ENCODE measurements around the gene UBA1.

UBA1 gene

DNA sequence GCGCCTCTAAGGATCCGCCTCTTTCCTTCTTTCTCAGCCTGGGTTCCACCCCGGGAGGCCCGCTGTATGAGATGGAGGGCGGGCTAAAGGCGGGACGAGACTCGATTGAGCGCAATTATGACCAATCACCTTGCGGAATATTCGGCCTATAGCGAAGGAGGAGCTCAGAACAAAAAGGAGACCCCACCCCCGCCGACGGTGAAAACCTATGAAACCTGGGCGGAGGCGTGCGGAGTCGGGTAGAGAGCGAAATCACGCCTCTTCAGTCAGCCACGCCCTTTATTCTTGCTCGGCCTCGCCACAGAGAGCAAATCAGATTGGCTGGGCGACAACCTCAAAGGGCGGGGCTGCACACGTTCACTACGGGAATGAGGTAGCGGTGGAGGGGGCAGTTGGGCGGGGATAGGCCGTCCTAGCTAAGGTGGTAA lies 24.2 kb downstream of the UBA1 start:
- Histone ChIP-seq H3K4me1 (peaks cover 9% of the 10 kb centered on the region), H3K4me2 (ENCODE audit: low read length) (peak overlapping the region; percentile 73), H3K27me3 (ENCODE audit: control insufficient read depth, insufficient read depth, low read length) (no peaks in the 10 kb centered on the region), H3K9ac (no peak overlapping the region), H3K36me3 (ENCODE audit: control insufficient read depth, insufficient read depth, low read length) (no peaks in the 10 kb centered on the region), H3K79me2 (peaks cover 10% of the 10 kb centered on the region), H2AFZ (peak overlapping the region; percentile 76), H3K9me3 (ENCODE audit: control insufficient read depth, low read length) (no peaks in the 10 kb centered on the region), H3K4me3 (ENCODE audit: low read depth, low read length) (peak overlapping the region; percentile 74), H3K27ac (peak overlapping the region; percentile 99)
- no peak for TF ChIP-seq CTCF (IDR thresholded peaks at IDR 0.05)

DNA sequence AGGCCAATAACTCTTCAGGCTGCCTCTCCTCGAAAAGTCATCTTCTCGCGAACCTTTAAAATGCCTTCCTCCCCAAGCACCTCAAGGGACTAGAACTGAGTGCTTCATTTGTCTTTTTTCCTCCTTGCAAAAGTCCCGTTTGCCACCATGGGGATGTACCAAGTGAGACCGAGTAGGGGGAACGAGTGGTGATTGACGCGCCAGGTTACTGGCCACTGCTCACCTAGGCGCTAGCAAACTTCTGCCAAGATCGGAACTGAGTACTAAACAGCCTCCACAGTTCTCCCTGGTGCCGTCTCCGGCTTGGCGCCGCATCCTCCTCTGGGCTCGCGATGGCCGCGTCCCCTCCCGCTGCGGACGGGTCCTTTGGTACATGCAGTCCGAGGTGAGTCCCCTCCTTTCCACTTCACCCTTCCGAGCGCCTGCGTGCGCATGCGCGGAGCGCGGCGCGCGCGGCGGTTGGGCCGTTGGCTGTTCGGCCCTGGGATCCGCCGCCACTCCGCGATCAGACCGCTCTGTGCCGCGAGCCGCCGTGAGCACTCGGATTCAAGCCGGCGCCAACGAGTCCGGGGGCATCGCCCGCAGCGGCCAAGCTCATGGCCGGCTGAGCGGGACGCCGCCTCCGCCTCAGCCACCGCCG lies 24.8 kb downstream of the UBA1 start, which contains the start of gene CDK16:
CDK16 (plus strand) TSS at position 402 of the 640 bp plus-strand sequence. CDS start 4,877 bp downstream, outside the sequence.
- H3K4me3 ChIP-seq (ENCODE audit: low read depth, low read length) = peak within 1 kb of the TSS; percentile 74
- H3K27ac ChIP-seq = peak within 1 kb of the TSS; percentile 99
- H2AFZ ChIP-seq = peak within 1 kb of the TSS; percentile 76
- H3K27me3 ChIP-seq (ENCODE audit: control insufficient read depth, insufficient read depth, low read length) = no peaks in the 10 kb centered on the region
- no peaks in the 10 kb centered on the region for H3K36me3 ChIP-seq (ENCODE audit: control insufficient read depth, insufficient read depth, low read length)
- peak within 1 kb of the TSS; percentile 72 for H3K9ac ChIP-seq
- H3K79me2 ChIP-seq = peaks cover 10% of the 10 kb centered on the region
- no peak for TF ChIP-seq CTCF (IDR thresholded peaks at IDR 0.05)
- peak within 1 kb of the TSS; percentile 80 for H3K4me2 ChIP-seq (ENCODE audit: low read length)
- H3K4me1 ChIP-seq = peaks cover 9% of the 10 kb centered on the region
- H3K9me3 ChIP-seq (ENCODE audit: control insufficient read depth, low read length) = no peaks in the 10 kb centered on the region

DNA sequence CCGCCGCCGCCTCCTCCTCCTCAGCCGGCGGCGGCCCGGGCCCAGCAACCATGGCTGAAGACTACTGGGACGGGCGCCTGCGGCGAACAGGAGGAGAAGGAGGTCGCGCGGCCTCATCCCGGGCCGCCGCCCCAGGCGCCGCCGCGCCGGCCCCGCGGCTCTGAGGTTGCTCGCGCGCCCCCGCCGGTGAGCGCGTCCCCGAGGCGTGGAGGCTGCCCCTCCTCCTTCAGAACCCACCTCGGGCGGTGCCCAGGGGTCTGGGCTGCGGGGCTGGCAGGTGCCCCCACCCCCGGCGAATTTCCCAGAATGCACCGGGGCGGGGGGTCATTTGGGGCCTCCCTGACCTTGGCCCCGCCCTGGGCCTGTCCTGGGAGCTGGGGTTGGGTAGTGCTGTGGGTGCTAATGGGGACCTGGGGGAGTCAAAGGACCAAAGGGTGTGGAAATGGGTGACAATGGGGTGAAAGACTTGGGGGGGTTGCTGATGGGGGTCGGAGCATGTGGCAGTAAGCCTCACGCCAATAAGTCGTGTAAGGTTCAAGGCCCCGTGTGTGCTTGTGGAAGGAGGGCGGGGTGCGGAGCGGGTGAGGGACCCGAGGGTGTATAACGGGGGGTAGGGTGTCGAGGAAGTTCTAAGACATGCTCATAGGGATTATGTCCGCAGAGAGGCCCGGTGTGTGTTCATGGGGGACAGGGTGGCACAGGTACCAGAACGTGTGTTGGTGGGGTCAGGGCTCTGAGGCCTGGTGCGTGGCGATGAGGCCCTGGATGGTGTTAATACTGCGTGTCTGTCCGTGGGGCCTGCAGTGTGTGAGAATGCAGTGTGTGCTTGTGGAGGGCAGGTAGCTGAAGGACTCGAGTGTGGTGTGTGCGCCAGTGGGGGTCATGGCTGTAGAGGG lies 25.5 kb downstream of the UBA1 start:
- no peaks in the 10 kb centered on the region for H3K9me3 ChIP-seq (ENCODE audit: control insufficient read depth, low read length)
- H3K36me3 ChIP-seq (ENCODE audit: control insufficient read depth, insufficient read depth, low read length) = no peaks in the 10 kb centered on the region
- H3K4me3 ChIP-seq (ENCODE audit: low read depth, low read length) = peak overlapping the region; percentile 74
- TF ChIP-seq CTCF (IDR thresholded peaks at IDR 0.05) = no peak
- peak overlapping the region; percentile 72 for H3K9ac ChIP-seq
- H3K79me2 ChIP-seq = peaks cover 10% of the 10 kb centered on the region
- peak overlapping the region; percentile 99 for H3K27ac ChIP-seq
- peaks cover 9% of the 10 kb centered on the region for H3K4me1 ChIP-seq
- peak overlapping the region; percentile 80 for H3K4me2 ChIP-seq (ENCODE audit: low read length)
- no peaks in the 10 kb centered on the region for H3K27me3 ChIP-seq (ENCODE audit: control insufficient read depth, insufficient read depth, low read length)
- H2AFZ ChIP-seq = peak overlapping the region; percentile 76

- no peak overlapping the region for H2AFZ ChIP-seq
- no peaks in the 10 kb centered on the region for H3K9me3 ChIP-seq (ENCODE audit: control insufficient read depth, low read length)
- H3K4me1 ChIP-seq = peaks cover 9% of the 10 kb centered on the region
- H3K9ac ChIP-seq = no peak overlapping the region
- no peaks in the 10 kb centered on the region for H3K27me3 ChIP-seq (ENCODE audit: control insufficient read depth, insufficient read depth, low read length)
- H3K79me2 ChIP-seq = peaks cover 10% of the 10 kb centered on the region
- no peak overlapping the region for H3K4me2 ChIP-seq (ENCODE audit: low read length)
- TF ChIP-seq CTCF (IDR thresholded peaks at IDR 0.05) = no peak
- no peaks in the 10 kb centered on the region for H3K36me3 ChIP-seq (ENCODE audit: control insufficient read depth, insufficient read depth, low read length)
- H3K27ac ChIP-seq = no peak overlapping the region
- H3K4me3 ChIP-seq (ENCODE audit: low read depth, low read length) = no peak overlapping the region
These were observed 28.1 kb downstream of the UBA1 start for GRCh38 chrX:47221756-47222155.
